CD4-positive, alpha-beta T cell treated with Interleukin-21 for 1 hour (primary cell): ENCODE data around the gene SAPCD1.
A peak's percentile ranks its signal among the peaks of the same experiment; 100 is the strongest.
"Not testable (repeated sequence)": the region's sequence is repeated elsewhere in the genome, so short reads cannot be mapped to it uniquely, and the experiment has no call there.

Experiments
- DNase-seq: peaks from one replicate; pipeline ENCODE4 v3.0.0-alpha.2; 2020

SAPCD1 gene

DNA sequence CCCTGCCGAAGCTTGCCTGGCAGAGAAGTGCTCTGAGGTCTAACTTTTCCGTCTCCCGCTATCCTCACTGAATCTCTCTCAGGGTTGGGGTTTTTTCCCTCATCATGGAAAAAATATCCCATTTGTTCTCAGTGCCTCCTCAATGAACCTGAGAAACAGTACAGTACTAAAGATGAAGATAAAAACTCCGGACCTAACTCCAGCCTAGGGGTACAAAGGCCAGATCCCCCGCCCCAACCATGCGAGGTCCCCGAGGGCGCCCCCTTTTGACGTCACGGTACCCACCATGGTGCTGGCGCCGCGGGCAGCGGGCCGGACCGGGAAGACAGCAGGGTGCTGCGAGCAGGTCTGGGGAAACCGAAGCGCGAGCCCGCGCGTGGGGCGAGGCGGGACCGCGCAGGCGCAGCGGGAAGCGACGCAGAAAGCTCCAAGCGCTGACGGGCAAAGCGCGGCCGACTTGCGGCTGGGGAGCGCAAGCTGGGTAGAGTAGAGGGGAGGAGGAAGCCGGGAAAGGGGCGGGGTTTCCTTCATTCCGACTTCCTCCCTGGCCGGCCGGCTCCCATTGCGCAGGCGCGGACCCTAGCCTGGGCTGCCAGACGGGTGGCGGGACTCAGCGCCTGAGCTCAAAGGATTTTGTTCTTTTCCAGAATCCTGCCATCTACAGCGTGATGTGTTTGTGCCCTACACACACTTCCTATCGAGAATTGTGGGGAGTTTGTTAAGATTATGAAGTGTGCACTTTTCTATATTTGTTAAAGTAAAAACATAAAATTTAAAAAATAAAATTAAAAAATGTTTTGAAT, 44.2 kb downstream of the SAPCD1 start, which contains the start of gene LSM2:
Gene LSM2, minus strand, starts transcription at position 497 of the 803 bp plus-strand sequence. Its CDS starts 209 bp downstream, at position 288.
- peak; percentile 97 for DNase-seq

DNA sequence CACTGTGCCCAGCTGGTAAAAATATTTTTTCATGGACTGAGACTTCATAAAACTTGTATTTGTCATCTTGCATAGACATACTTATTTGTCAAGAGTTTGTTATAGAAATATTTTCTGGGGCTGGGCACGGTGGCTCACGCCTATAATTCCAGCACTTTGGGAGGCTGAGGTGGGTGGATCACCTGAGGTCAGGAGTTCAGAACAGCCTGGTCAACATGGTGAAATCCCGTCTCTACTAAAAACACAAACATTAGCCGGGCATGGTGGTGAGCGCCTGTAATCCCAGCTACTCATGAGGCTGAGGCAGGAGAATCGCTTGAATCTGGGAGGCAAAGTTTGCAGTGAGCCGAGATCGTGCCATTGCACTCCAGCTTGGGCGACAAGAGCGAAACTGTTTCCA, 46.1 kb downstream of the SAPCD1 start:
- DNase-seq, result not testable (repeated sequence)

DNA sequence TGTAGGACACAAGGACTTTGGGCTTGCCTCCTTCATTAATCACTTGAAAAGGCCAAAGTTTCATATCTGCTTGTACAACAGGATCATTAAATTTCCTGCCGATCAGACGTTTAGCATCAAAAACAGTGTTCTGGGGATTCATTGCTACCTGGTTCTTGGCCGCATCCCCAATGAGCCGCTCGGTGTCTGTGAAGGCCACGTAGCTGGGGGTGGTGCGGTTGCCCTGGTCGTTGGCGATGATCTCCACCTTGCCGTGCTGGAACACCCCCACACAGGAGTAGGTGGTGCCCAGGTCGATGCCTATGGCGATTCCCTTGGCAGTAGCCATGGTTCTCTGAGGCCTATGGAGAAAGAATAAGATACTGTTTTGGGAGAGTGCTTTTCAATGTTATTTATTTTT, 49.2 kb downstream of the SAPCD1 start:
- no peak for DNase-seq

DNA sequence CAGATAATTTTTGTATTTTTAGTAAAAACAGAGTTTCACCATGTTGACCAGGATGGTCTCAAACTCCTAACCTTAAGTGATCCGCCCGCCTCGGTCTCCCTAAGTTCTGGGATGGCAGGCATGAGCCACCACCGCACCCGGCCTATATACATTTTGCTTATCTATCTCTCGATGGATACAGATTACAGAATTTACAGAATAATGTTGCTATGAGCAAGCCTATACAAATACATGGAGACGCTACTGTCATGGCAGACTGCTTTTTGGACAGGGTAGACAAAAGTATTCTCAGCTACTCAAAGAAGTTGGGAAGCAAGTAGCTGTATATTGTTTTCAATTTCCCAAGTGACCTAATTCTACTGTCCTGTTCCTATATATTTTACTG, 51.0 kb downstream of the SAPCD1 start:
- DNase-seq, result no peak
